H1 (cell line): Measurements from ENCODE around the gene COPZ2. TPM values are rescaled to one million over a fixed set of nuclear protein-coding genes. Genes with fewer than 3 reads are reported as not detected.

Experiments used
- BCL11A ChIP-seq, 2 experiments: IDR thresholded peaks; one replicate each; pipeline ENCODE4 v1.6.1; 2011; ENCODE audit warnings: low read depth in 2 of 2, low read length in 2 of 2, mild to moderate bottlenecking in 2 of 2
- E2F6 ChIP-seq: IDR thresholded peaks from 2 replicates; pipeline ENCODE4 v1.6.1; 2012; ENCODE audit warnings: inconsistent platforms
- SIN3A ChIP-seq, 2 experiments: IDR thresholded peaks in 1 of 2; conservative IDR thresholded peaks in 1 of 2; 2 replicates each; pipeline ENCODE4 v1.6.1; 2011 to 2012; ENCODE audit warnings: low read length in 2 of 2, improper control_type of control experiment in 1 of 2, low read depth in 1 of 2, mild to moderate bottlenecking in 1 of 2
- polyA plus RNA-seq, 7 experiments: library from polyadenylated mRNA; depleted of rRNA in 3 of 7; stranded (reverse) in 5 of 7; unstranded in 2 of 7; fragments of >200 nt in 5 of 7; fragments of 200-250 nt in 2 of 7; gene quantifications; 1 replicate in 5 of 7; 2 replicates in 1 of 7; 4 replicates in 1 of 7; pipeline versions ENCODE4 v1.2.1 to v1.2.3, GENCODE V29; 2011 to 2013; ENCODE audit warnings: missing spikeins in 2 of 7, mixed read lengths in 2 of 7
- total RNA-seq: library from RNA; stranded (reverse); fragmentation: NEBNext Ultra II Directional; extraction: Animal tissue kit (Norgen Biotek cat#: 25700); gene quantifications from 2 replicates; pipeline ENCODE4 v1.2.1, GENCODE V29; 2021

Gene COPZ2
- total and polyA plus RNA-seq, 2 of the 8 experiments (the other 6 are each of a cell fraction or from before 2014, with no cell fraction given), result 0.24 TPM; not detected in 1

GRCh38 chr17:48023400-48024148, 14.0 kb downstream of the COPZ2 start (continued):
- TF ChIP-seq SIN3A (conservative IDR thresholded peaks at IDR 0.05 in 1 of 2, IDR thresholded peaks at IDR 0.05 in 1 of 2; ENCODE audit: low read depth in 1 of 2, low read length in 2 of 2) (peak; percentile 40 to 45; a peak in 2 of 4 replicates), E2F6 (peak; percentile 57), BCL11A (IDR thresholded peaks at IDR 0.05; ENCODE audit: low read depth in 2 of 2, low read length in 2 of 2) (no peak)
